HG03571 (cell line): ENCODE results near the gene LYRM7.
"Not testable (repeated sequence)": the region's sequence is repeated elsewhere in the genome, so short reads cannot be mapped to it uniquely, and the experiment has no call there.

Experiments used
- ATAC-seq: cut with Tn5 transposase; IDR thresholded peaks from one replicate; pipeline ENCODE4 v1.9.1; 2021; ENCODE audit not compliant: unreplicated experiment

LYRM7 gene

DNA sequence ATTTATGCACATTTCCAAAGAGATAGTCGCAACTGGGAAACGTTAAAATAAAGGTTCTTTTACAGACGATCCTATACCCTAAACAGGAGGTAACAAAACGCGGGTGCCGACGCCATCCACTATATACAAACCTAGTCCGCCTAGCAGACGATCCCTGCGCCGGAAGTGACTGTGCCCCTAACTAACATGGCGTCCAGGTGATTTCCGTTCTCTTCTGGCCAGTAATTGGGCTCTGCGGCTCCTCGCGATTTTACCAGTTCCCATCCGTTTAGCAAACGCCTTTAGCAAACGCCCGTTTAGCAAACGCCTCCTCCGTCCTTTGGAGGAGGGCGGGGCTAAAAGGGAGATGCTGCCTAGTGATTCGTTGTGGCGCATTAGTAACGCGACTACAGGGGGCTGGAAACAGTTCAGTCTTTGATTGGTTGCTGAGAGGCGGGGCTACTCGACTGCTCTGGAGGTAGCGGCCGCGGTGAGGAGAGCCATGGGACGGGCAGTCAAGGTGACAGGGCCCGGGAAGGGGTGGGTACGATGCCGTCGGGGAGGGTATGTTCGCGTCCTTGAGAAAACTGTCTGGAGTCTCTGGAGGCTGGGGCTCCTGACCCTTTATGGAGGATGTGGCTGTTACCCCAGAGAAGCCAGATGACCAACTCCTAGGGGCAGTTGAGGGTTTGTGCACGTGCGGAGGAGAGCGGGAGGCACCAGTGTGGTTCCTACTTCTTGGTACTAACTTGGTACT, at the start of gene LYRM7:
LYRM7 (plus strand) TSS at position 405 of the 736 bp plus-strand sequence; CDS start at position 482, 77 bp downstream.
- ATAC-seq = peak; percentile 98

DNA sequence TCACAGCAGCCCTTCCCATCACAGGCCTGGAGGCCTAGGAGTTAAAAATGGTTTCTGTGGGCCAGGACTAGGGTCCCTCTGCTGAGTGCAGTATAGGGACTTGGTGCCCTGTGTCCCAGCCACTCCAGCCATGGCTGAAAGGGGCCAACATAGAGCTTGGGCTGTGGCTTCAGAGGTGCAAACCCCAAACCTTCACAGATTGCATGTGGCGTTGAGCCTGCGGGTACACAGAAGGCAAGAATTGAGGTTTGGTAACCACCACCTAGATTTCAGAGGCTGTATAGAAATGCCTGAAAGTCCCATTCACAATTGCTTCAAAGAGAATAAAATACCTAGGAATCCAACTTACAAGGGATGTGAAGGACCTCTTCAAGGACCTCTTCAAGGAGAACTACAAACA, 43.5 kb upstream of the LYRM7 start:
- not testable (repeated sequence) for ATAC-seq

DNA sequence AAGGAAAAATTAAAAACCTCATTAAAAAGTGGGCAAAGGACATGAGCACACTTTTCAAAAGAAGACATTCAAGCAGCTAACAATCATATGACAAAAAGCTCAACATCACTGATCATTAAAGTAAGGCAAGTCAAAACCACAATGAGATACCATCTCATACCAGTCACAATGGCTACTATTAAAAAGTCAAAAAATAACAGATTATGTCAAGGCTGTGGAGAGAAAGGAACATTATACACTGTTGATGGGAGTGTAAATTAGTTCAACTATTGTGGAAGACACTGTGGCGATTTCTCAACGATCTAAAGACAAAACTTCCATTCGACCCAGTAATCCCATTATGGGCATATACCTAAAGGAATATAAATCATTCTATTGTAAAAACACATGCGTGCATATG, 41.4 kb upstream of the LYRM7 start:
- ATAC-seq = no peak

DNA sequence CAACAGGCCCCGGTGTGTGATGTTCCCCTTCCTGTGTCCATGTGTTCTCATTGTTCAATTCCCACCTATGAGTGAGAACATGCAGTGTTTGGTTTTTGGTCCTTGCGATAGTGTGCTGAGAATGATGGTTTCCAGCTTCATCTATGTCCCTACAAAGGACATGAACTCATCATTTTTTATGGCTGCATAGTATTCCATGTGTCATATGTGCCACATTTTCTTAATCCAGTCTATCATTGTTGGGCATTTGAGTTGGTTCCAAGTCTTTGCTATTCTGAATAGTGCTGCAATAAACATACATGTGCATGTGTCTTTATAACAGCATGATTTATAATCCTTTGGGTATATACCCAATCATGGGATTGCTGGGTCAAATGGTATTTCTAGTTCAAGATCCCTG, 37.7 kb upstream of the LYRM7 start:
- not testable (repeated sequence) for ATAC-seq

DNA sequence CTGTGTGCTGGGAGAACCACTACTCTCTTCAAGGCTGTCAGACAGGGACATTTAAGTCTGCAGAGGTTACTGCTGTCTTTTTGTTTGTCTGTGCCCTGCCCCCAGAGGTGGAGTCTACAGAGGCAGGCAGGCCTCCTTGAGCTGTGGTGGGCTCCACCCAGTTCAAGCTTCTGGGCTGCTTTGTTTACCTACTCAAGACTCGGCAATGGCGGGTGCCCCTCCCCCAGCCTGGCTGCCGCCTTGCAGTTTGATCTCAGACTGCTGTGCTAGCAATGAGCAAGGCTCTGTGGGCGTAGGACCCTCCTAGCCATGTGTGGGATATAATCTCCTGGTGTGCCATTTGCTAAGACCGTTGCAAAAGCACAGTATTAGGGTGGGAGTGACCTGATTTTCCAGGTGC, 32.3 kb upstream of the LYRM7 start:
- ATAC-seq = not testable (repeated sequence)

DNA sequence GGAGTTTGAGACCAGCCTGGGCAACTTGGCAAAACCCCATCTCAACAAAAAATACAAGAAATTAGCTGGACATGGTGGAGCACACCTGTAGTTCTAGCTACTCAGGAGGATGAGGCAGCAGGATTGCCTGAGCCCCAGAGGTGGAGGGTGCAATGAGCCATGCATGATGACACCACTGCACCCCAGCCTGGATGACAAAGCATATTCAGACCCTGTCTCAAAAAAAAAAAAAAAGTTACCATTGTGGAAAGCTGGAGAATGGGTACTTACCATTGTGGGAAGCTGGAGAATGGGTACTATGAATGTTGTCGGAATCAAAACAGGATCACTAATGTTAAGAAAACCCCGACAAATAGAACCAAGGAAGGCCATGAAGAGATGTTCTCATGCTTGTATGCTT, 31.4 kb upstream of the LYRM7 start:
- no peak for ATAC-seq

DNA sequence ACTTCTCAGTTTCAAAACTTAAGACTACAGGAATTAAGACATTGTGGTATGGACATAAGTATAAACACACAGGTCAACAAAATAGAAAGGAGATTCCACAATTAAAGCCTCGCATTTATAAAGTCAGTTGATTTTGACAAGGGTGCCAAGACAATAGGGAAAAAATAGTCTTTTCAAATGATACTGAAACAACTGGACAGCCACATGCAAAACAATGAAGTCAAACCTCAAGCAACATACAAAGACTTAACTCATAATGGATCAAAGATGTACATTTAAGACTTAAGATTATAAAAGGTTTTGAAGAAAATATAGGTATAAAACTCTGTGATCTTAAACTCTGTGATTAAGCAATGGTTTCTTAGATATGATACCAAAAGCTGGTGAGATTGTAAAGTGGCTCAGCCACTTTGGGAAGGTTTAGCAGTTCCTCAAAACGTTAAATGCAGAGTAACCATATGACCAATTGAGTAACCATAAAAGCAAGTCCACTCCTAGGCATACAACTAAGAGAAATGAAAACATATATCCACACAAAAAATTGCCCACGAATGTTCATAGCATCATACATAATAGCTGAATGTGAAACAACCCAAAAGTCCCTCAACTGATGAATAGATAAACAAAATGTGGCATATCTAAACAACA, 27.6 kb upstream of the LYRM7 start:
- ATAC-seq = no peak

DNA sequence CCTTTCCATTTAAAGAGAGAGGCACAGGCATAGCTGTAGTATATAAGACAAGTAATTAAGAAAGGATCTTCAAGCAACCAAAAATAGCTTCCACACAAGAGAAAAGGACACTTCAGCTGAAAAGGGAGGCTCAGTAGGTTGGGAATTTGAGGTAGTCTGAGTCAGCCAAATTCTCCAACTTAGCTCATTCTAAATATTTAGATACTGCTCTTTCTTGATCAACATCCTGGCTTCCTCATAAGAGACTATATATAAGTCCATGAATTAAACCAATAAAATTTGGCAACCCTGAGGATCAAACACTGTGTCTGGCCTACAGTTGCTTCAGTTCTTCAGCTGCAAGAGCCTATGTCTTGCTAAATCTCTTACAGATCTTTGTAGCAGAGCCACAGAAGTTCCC, 23.5 kb upstream of the LYRM7 start:
- no peak for ATAC-seq

DNA sequence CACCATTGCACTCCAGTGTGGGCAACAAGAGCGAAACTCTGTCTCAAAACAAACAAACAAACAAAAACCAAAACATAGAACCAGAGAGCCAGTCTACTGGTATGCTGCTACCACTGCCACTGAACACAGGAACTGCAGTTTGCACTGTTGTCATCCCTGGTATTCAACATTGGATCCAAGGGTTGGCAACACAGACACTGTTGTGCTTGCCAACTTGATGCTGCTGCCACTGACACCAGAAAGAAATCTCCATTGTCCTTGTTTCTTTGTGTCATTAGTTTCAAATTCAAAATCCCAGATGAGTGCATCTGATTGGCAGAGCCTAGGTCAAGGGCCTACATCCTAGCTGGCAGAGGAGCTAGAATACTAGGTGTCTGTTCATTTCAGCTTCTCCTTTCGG, 21.9 kb upstream of the LYRM7 start:
- ATAC-seq = no peak

DNA sequence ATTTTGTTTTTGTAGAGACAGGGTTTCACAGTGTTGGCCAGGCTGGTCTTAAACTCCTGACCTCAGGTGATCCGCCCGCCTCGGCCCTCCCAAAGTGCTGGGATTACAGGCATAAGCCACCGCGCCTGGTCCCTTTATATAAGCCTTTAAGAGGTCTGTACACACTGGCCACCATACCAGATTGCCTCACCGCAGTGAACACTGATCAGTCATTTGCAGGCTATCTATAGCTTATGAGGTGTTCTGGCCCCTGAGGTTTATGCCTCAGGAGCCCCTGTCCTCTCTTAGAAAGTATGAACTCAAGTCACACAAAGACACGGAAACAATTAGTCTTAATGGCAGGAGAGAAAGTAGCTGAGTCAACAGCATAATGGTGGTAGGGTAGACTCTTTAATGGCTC, 20.3 kb upstream of the LYRM7 start:
- no peak for ATAC-seq

DNA sequence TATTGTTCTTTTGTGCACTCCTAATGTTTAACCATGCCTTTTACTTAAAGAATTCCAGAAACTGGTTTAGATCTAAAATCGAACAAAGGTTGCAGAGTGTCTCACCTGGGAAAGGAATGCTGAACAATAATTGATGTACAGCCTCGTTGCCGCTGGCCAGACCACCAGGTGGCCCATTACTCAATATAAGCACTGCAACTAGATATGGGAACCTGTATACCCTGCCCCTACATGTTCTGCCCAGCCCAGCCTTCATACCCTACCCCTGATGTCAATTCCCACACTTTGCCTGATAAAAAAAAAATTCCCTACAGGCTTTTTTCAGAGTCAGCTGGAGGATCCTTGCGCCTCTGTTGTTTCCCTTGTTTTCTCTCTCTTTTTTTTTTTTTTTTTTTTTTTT, 19.5 kb upstream of the LYRM7 start:
- no peak for ATAC-seq

DNA sequence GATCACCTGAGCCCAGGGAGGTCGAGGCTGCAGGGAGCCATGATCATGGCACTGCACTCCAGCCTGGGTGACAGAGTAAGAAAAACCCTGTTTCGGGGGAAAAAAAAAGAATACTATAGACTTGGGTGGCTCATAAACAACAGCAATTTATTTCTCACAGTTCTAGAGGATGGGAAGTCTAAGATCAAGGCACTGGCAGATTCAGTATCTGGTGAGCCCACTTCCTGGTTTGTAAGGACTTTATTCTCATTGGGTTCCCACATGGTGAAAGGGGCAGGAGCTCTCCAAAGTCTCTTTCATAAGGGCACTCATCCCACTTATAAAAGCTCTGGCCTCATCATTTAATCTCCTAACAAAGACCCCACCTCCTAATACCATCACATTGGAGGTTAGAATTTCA, 14.4 kb upstream of the LYRM7 start:
- no peak for ATAC-seq

DNA sequence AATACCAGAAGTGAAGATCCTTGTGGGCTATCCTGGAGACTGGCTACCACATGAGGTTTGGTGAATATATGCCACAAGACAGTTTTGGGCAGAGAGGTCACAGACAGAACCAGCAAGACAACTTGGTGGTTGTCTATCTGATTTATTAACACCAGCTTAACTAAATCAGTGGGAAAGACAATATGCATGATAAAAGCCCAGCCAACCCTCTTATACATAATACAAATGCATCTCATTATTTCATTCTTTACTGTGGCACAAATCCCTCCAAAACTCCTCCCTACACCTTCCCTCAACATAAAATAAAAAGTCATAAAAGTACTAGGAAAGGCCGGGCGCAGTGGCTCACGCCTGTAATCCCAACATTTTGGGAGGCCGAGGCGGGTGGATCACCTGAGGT, 13.8 kb upstream of the LYRM7 start:
- ATAC-seq = no peak

DNA sequence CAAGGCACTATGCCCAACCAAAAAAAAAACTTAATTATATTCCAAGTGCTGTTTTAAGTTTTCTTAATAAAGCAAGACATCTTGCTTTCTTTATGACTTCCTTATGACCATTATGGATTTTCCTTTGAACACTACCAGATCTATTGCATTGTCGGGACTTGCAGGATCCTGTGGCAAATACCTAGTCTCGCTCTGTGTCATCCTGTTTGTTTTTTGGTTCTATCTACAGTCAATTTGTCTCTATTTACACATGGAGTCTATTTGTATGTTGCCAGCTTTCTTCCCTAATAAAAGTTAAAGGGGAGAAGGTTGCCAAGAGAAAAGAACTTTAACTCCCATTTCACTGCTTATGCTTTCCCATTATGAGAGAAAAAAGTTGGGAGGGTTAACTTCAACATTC, 10.6 kb upstream of the LYRM7 start:
- no peak for ATAC-seq

DNA sequence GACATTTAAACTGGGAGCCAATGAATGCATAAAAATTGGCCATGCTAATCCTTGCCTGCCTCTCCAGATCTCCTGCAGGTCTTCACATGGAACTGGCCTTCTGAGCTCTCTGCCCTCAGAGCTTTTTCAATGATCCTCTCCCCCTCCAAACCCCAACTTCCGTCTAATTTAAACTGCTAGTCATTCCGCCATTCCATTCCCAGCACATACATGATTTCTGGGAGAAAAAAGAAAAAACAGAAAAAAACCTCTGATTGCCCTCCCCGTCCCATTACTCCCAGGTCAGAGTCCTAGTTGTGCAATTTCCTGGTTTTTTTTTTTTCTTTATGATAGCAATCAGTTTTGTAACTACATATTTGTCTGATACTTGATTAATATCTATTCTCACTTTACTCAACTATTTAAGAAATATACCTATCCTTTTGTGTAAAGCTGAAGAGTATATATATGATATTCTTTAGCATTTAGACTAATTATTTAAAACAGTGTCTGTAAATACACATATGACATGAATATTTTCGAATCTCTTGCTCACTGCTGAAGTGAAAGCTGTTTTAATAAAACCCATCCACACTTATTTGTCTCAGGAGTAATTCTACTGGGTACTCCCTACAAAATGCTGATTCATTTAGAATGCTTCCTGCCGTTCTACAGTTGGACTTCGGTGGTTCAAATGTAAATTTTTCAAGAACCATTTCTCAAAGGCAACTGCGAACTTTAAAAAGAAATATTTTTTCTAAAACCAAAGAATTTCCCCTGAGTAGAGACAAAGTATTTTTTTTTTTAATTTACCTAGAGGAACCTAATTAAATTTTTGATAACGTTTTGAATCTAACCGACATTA, 7.2 kb upstream of the LYRM7 start:
- no peak for ATAC-seq

DNA sequence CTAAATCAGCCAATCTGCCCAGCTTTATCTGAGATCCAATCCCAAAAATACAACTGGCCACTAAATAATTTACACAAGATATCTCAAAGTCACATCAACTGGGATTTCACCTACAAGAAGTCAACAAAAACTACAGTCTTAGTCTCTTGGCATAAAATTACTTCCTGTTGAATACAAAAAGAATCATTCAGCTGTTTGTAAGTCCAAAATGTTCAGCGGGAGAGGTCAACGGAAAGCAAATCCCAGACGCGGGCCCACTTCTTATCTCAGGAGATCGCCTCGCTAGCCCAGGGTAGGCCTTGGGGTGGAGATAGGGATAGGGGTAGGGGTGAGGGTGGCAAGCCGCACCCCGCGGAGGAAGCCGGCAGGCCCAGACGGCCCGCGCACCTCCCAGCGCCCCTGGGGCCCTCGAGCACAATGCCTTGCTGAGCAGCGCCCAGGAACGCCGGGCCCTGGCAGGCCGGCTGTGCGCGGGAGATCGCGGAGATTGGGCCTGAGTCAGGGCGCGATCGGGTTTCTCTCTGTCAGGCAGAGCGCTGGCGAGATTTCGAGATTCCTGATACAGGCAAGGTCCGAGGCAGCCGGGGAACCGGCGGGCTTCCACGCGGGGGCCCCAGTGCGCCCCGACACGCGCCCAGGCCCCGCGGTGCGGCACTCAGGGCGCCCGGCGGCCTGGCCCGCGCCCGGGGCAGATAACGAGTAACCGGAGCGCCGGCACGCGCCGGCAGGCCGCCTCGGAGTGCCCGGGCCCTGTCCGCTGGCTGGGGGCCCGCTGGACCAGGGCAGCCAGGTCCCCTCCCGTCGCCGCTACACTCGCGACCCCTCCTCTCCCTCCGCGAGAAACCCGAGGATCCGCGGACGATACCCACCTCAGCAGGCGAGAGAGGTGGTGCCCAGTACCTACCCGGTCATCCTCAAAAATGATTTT, 6.3 kb upstream of the LYRM7 start:
- ATAC-seq = peak; percentile 62

DNA sequence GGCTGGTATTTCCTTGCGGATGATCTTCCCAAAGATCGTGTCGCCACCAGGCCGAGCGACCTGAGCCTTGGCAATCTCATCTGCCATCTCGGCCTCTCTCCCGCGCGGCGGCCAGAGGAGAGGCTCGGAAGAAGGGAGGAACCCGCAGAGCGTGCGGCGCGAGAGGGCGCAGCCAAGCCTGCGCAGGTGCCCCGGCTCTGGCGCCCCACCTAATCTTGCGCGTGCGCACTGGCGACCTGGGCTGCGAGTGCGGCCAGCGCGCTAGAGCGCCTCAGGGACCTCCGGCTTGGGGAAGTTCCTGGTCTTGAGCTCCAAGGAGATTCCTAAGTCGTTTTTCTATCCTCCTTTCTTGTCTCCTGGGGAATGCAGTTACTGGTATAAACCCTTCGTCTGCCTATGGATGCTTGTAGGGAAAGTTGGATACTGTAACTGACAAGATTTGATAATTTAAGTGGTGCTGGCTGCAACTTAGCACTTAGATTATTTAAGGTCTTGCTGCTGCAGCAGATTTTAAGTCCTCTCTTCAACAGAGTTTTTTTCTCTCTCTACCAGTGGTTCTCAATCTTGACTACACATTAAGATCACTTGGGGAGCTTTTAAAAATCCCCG, 5.5 kb upstream of the LYRM7 start, which contains the start of gene HINT1:
HINT1 (minus strand) TSS at position 138 of the 609 bp plus-strand sequence; CDS start at position 87, 51 bp downstream.
- peak; percentile 81 for ATAC-seq

DNA sequence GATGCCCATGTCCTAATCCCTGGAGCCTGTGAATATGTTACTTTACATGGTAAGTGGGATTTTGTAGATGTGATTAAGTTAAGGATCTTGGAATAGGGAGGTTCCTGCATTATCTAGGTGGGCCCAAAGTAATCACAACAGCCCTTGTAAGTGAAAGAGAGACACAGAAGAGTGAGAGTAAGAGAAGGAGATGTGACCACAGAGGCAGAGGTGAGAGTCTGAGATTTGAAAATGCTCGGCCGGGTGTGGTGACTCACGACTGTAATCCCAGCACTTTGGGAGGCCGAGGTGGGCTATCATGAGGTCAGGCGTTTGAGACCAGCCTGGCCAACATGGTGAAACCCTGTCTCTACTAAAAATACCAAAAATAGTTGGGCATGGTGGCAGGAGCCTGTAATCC, 3.1 kb upstream of the LYRM7 start:
- no peak for ATAC-seq

DNA sequence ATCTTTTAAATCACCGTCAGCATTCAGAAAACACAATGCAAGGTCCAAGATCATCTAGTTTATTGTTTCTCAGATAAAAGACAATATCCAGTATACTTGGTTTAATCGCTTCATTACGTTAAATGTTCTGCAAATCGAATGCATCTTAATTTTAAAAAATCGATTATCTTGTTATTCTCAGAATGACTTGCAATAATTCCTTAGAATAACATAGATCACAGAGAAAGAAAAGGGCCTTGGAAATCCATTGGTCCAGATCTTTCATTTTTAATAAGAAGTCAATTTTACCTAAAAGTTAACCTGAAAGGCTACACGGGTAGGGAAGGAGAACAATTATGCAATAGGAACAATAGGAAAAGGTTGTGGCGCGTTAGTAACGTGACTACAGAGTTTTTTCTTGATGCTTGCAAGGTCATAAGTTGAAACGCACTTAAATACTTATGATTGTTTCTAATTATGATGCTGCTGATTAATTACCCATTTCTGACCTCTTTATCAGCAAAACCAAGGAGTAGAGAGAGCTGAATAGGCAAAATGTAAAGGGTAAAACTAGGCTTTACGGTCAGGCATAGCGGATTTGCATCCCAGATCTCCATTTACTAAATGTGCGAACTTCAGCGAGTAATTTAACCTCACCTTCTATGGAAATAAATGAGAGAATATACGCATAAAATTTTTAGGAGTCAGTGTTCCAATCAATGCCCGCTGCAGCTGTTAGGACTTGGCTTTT, 769 bp upstream of the LYRM7 start:
- ATAC-seq = no peak
